Heart left ventricle (tissue), 16 donors: ENCODE results near the gene CHD5. TPM values are rescaled to one million over a fixed set of nuclear protein-coding genes. Genes with fewer than 3 reads are reported as not detected.

Experiments used
- ATAC-seq, 4 donors: fragments of 200-7000 bp; cut with Tn5 transposase; one replicate each; pipeline ENCODE4 v1.9.1; 2020 to 2022; ENCODE audit warnings: moderate library complexity in 4 of 4, mild to moderate bottlenecking in 3 of 4, moderate number of reproducible peaks in 1 of 4
- DNase-seq, 5 donors: peaks; one replicate each; pipeline ENCODE4 v3.0.0-alpha.2; 2020
- H3K27ac ChIP-seq, 12 donors: fragments of 200-600 bp; sonication (generic) in 4 of 12; one replicate each; pipeline versions ENCODE4 v1.5.0 to v1.8.0; 2016 to 2022; ENCODE audit warnings: mild to moderate bottlenecking in 2 of 12
- H3K27me3 ChIP-seq, 9 donors: fragments of 200-600 bp; sonication (generic) in 2 of 9; one replicate each; pipeline versions ENCODE4 v1.5.1 to v1.8.0; 2016 to 2022; ENCODE audit warnings: mild to moderate bottlenecking in 3 of 9
- H3K36me3 ChIP-seq, 9 donors: fragments of 200-600 bp; sonication (generic) in 2 of 9; one replicate each; pipeline versions ENCODE4 v1.5.0 to v1.8.0; 2018 to 2022; ENCODE audit warnings: mild to moderate bottlenecking in 2 of 9
- H3K4me1 ChIP-seq, 12 donors: fragments of 200-600 bp; sonication (generic) in 4 of 12; one replicate each; pipeline versions ENCODE4 v1.5.0 to v1.8.0; 2016 to 2022; ENCODE audit warnings: mild to moderate bottlenecking in 3 of 12
- H3K4me3 ChIP-seq, 12 donors: fragments of 200-600 bp; sonication (generic) in 4 of 12; one replicate each; pipeline versions ENCODE4 v1.5.0 to v1.8.0; 2017 to 2022; ENCODE audit warnings: mild to moderate bottlenecking in 9 of 12, moderate library complexity in 4 of 12
- H3K9me3 ChIP-seq, 12 donors: fragments of 200-600 bp; sonication (generic) in 4 of 12; one replicate each; pipeline versions ENCODE4 v1.5.0 to v1.8.0; 2016 to 2022; ENCODE audit warnings: mild to moderate bottlenecking in 1 of 12
- CTCF ChIP-seq, 12 donors: fragments of 200-600 bp; sonication (generic) in 4 of 12; IDR thresholded peaks; one replicate each; pipeline versions ENCODE4 v1.5.0 to v1.8.0; 2018 to 2022; ENCODE audit warnings: antibody characterized with exemption in 12 of 12, mild to moderate bottlenecking in 5 of 12
- POLR2A ChIP-seq, 2 donors: fragments of 450-650 bp; IDR thresholded peaks; one replicate each; pipeline ENCODE4 v1.6.1; 2017; ENCODE audit warnings: antibody characterized with exemption in 2 of 2, mild to moderate bottlenecking in 2 of 2, moderate library complexity in 2 of 2
- WGBS, 4 donors: extraction: QIAGEN DNeasy Blood & Tissue Kit in 2 of 4; methylation state at CpG; one replicate each; pipeline versions ENCODE4 v1.1.5 to v1.1.7; 2013 to 2018; 5-methylcytosine and 5-hydroxymethylcytosine counted together
- intact Hi-C, 10 donors: fragments of 100-400 bp; cut with DNase I; formaldehyde crosslinking; loops; one replicate each; pipeline versions ENCODE4 v1.11.1 to v1.14.2; 2022
- polyA plus RNA-seq, 2 donors: library from polyadenylated mRNA; stranded (reverse); fragments of 200-250 nt; gene quantifications; one replicate each; pipeline ENCODE4 v1.2.3, GENCODE V29; 2013
- total RNA-seq, 9 donors: library from RNA; depleted of rRNA in 2 of 9; stranded (reverse); fragments of >200 nt in 2 of 9; fragmentation: NEBNext Ultra II Directional in 3 of 9; extraction: Animal tissue kit (Norgen Biotek cat#: 25700) in 3 of 9; gene quantifications; one replicate each; pipeline versions ENCODE4 v1.1.0 to v1.2.4, GENCODE V29; 2016 to 2023
- donor health status: ischemic (EF 13 %, LVEDD 7.1; RV severe dilation, severe dysfunction).
- donor health status: healthy with polysubstance abuse.
- donor health status: DM: no; HTN: yes; CAD: no.
- donor health status: DM: no; HTN: no; CAD: no.
- donor health status: ischemic (EF 25% LVEDD 6.9; RV normal size, moderate dysfunction).
- donor health status: ischemic (EF 25% LVEDD 5.7; RV mildly dilated, moderate dysfunction).
- donor health status: healthy.
- donor health status: DM: yes; HTN: yes; CAD: no.
- donor health status: ischemic (EF 35%, LVEDD 5.7; RV mildly dilated, moderate dysfunction).
- donor health status: nonischemic (EF 11% LVEDD 7.7; RV severe dilation, severe dysfunction).
- donor health status: DM: yes; HTN: yes; CAD: no.
- donor health status: PGD.
- donor health status: ischemic (EF 29% LVEDD 5.4; RV normal size, mild dysfunction).
- donor health status: nonischemic (EF 23%, LVEDD 6.1; RV moderate dilation, normal function).

CHD5 gene
- total and polyA plus RNA-seq, 11 donors, result 0.07 to 1.3 (median 0.22) TPM; not detected in 2

GRCh38 chr1:6099297-6099696, 80.8 kb downstream of the CHD5 start:
- Histone ChIP-seq H3K27me3 (peaks cover 0 to 25% (median 7%) of the 10 kb centered on the region in 9 donors), H3K4me3 (no peak overlapping the region), H3K9me3 (no peaks in the 10 kb centered on the region), H3K4me1 (peaks cover 0 to 14% (median 0%) of the 10 kb centered on the region in 12 donors), H3K36me3 (peaks cover 0 to 31% (median 0%) of the 10 kb centered on the region in 9 donors), H3K27ac (no peak overlapping the region)
- intact Hi-C loops, result no loop called here
- peak in 2 of 5 donors; percentile 22 to 63 for DNase-seq
- TF ChIP-seq CTCF (IDR thresholded peaks at IDR 0.05), result no peak
- no peak for TF ChIP-seq POLR2A (IDR thresholded peaks at IDR 0.05)
- 84 to 90% (median 89%) methylated on average over 9 to 15 of the region's 15 CpGs for WGBS, 4 donors
- ATAC-seq, result no peak

- Histone ChIP-seq H3K27me3 (peaks cover 0 to 18% (median 7%) of the 10 kb centered on the region in 9 donors), H3K4me3 (no peak overlapping the region), H3K36me3 (peaks cover 0 to 37% (median 0%) of the 10 kb centered on the region in 9 donors), H3K9me3 (no peaks in the 10 kb centered on the region), H3K4me1 (peaks cover 0 to 14% (median 0%) of the 10 kb centered on the region in 12 donors), H3K27ac (peak overlapping the region in 7 of 12 donors; percentile 24 to 82 (median 57))
- TF ChIP-seq CTCF (IDR thresholded peaks at IDR 0.05) (no peak), POLR2A (IDR thresholded peaks at IDR 0.05) (no peak)
- peak in 3 of 4 donors; percentile 60 to 81 (median 63) for ATAC-seq
- WGBS, 4 donors, result 56 to 70% (median 67%) methylated on average over 23 to 24 of the region's 24 CpGs
- peak; percentile 46 to 62 (median 56) for DNase-seq
- intact Hi-C loops, result no loop called here
Observed at GRCh38 chr1:6098303-6099215, 81.6 kb downstream of the CHD5 start.

- H3K27me3 ChIP-seq, result peaks cover 0 to 10% (median 4%) of the 10 kb centered on the region in 9 donors
- peak overlapping the region in 5 of 12 donors; percentile 51 to 82 (median 62) for H3K27ac ChIP-seq
- peaks cover 0 to 42% (median 0%) of the 10 kb centered on the region in 9 donors for H3K36me3 ChIP-seq
- no peaks in the 10 kb centered on the region for H3K9me3 ChIP-seq
- intact Hi-C loops, result no loop called here
- H3K4me3 ChIP-seq, result no peak overlapping the region
- peaks cover 0 to 14% (median 0%) of the 10 kb centered on the region in 12 donors for H3K4me1 ChIP-seq
- 64 to 79% (median 69%) methylated on average over 17 of the region's 17 CpGs for WGBS, 4 donors
- no peak for TF ChIP-seq CTCF (IDR thresholded peaks at IDR 0.05)
- no peak for TF ChIP-seq POLR2A (IDR thresholded peaks at IDR 0.05)
- ATAC-seq (peak in 2 of 4 donors; percentile 19 to 68), DNase-seq (peak in 4 of 5 donors; percentile 20 to 57 (median 47))
Observed at GRCh38 chr1:6097824-6098223, 82.3 kb downstream of the CHD5 start.

GRCh38 chr1:6097117-6097595, 83.0 kb downstream of the CHD5 start:
- DNase-seq (peak in 2 of 5 donors; percentile 6 to 52), ATAC-seq (no peak)
- no peak for TF ChIP-seq CTCF (IDR thresholded peaks at IDR 0.05)
- TF ChIP-seq POLR2A (IDR thresholded peaks at IDR 0.05), result no peak
- intact Hi-C loops, result no loop called here
- Histone ChIP-seq H3K27me3 (peaks cover 0 to 5% (median 0%) of the 10 kb centered on the region in 9 donors), H3K4me3 (no peak overlapping the region), H3K36me3 (peaks cover 0 to 47% (median 0%) of the 10 kb centered on the region in 9 donors), H3K4me1 (peaks cover 0 to 14% (median 0%) of the 10 kb centered on the region in 12 donors), H3K9me3 (no peaks in the 10 kb centered on the region), H3K27ac (no peak overlapping the region)
- 89 to 94% (median 93%) methylated on average over 10 to 15 of the region's 15 CpGs for WGBS, 4 donors
